Measurements from ENCODE around the gene GRIK1.

DNA sequence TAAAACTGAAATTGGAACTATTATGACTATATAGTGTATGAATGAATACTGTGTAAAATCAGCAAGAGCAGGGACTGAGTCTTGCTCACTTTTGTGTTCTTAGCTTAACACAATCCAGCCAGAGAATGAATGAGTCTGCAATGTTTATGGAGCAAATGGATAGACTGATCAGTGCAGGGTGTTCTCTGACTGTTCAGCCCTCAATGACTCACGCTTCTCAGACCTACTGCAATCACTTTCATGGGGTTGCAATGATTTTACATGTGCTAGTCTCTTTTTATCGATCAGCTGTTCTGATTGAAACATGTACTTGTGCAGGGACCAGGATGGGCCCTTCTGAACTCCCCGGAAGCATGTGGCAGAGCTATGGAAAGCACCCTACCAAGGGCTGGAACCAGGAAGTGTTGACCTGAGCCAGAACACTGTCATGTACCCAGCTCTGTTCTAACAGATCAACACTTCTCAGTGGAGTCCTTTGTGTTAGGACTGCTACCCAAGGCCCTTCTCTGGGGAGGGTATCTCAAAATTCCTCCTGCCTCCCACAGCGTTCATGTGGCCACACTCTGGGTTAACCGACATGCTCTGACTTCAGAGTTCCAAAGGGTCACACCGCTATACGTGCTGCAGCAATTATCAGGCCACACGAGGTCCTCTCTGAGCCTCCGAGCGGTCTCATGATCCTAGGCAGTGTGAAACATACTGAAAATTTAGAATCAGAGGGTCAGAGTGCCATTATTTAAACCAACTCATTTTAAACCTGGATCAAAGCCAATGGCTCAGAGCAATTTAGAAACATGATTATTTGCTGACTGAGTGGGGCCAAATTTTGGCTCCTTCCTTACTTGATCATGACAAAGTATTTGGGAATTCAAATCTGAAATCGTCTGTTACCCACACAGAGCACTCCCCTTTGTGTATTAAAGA is 35.2 kb downstream of the GRIK1 start:
- TF ChIP-seq, protein P1, sequence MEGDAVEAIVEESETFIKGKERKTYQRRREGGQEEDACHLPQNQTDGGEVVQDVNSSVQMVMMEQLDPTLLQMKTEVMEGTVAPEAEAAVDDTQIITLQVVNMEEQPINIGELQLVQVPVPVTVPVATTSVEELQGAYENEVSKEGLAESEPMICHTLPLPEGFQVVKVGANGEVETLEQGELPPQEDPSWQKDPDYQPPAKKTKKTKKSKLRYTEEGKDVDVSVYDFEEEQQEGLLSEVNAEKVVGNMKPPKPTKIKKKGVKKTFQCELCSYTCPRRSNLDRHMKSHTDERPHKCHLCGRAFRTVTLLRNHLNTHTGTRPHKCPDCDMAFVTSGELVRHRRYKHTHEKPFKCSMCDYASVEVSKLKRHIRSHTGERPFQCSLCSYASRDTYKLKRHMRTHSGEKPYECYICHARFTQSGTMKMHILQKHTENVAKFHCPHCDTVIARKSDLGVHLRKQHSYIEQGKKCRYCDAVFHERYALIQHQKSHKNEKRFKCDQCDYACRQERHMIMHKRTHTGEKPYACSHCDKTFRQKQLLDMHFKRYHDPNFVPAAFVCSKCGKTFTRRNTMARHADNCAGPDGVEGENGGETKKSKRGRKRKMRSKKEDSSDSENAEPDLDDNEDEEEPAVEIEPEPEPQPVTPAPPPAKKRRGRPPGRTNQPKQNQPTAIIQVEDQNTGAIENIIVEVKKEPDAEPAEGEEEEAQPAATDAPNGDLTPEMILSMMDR (IDR thresholded peaks at IDR 0.05) = no peak
- TF ChIP-seq POLR2A (IDR thresholded peaks at IDR 0.05) (no peak), POLR2AphosphoS5 (IDR thresholded peaks at IDR 0.05) (no peak)
